Lower leg skin (tissue), 4 donors: ENCODE measurements around the gene UGT1A4. TPM values are rescaled to one million over a fixed set of nuclear protein-coding genes. Genes with fewer than 3 reads are reported as not detected.

Source experiments
- DNase-seq, 2 donors: peaks; one replicate each; pipeline ENCODE4 v3.0.0-alpha.2; 2019; ENCODE audit warnings: low spot score in 2 of 2
- H3K4me3 ChIP-seq: fragments of 200-600 bp; sonication (generic); 2 replicates; pipeline ENCODE4 v1.5.1; 2017; ENCODE audit warnings: mild to moderate bottlenecking, low read depth; ENCODE audit not compliant: poor library complexity, severe bottlenecking
- POLR2A ChIP-seq, 2 donors: fragments of 450-650 bp; IDR thresholded peaks; one replicate each; pipeline ENCODE4 v1.6.1; 2016 to 2017; ENCODE audit warnings: antibody characterized with exemption in 2 of 2, mild to moderate bottlenecking in 1 of 2, moderate library complexity in 1 of 2
- WGBS, 2 donors: methylation state at CpG; one replicate each; pipeline ENCODE4 v1.1.5; 2018; 5-methylcytosine and 5-hydroxymethylcytosine counted together
- intact Hi-C: fragments of 100-400 bp; cut with DNase I; formaldehyde crosslinking; loops from one replicate; pipeline ENCODE4 v1.15.0; 2023; ENCODE audit warnings: low total_unique reads
- total RNA-seq, 4 donors: library from RNA; depleted of rRNA; stranded (reverse); fragments of >200 nt; gene quantifications; one replicate each; pipeline ENCODE4 v1.1.0, GENCODE V29; 2016
- TF ChIP-seq, protein P1 (sequence below), 3 donors: fragments of 450-650 bp; IDR thresholded peaks; one replicate each; pipeline ENCODE4 v1.5.1; 2016; ENCODE audit warnings: antibody characterized with exemption in 3 of 3, mild to moderate bottlenecking in 3 of 3, moderate library complexity in 2 of 3

Gene UGT1A4
- total RNA-seq, 4 donors from 2014 or later: 1.0 to 2.9 (median 2.4) TPM

GRCh38 chr2:233674995-233675394 is 43.5 kb upstream of the UGT1A4 start:
- intact Hi-C loops: no loop called here
- no peak for DNase-seq
- no peak for TF ChIP-seq POLR2A (IDR thresholded peaks at IDR 0.05)
- TF ChIP-seq, protein P1, sequence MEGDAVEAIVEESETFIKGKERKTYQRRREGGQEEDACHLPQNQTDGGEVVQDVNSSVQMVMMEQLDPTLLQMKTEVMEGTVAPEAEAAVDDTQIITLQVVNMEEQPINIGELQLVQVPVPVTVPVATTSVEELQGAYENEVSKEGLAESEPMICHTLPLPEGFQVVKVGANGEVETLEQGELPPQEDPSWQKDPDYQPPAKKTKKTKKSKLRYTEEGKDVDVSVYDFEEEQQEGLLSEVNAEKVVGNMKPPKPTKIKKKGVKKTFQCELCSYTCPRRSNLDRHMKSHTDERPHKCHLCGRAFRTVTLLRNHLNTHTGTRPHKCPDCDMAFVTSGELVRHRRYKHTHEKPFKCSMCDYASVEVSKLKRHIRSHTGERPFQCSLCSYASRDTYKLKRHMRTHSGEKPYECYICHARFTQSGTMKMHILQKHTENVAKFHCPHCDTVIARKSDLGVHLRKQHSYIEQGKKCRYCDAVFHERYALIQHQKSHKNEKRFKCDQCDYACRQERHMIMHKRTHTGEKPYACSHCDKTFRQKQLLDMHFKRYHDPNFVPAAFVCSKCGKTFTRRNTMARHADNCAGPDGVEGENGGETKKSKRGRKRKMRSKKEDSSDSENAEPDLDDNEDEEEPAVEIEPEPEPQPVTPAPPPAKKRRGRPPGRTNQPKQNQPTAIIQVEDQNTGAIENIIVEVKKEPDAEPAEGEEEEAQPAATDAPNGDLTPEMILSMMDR (IDR thresholded peaks at IDR 0.05): no peak
- no peak overlapping the region for H3K4me3 ChIP-seq
- WGBS, 2 donors: 38 to 58% methylated on average over 4 of the region's 4 CpGs

DNA sequence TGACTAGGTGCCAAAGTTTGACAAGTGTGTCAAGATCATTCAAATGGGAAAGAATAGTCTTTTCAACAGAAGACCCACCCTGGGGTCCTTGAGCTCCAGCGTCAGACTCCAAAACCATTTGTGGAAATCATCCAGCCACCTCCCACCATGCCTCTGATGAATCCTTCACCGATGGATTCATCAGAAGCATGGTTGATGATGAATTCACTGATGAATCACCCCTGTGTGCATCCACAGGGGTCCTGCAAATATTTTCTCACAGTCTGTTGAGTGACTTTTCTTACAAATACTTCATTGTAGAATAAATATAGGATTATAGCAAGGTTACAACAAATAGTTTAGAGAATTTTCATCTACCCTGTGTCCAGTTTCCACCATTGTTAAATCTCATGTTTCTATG is 42.5 kb upstream of the UGT1A4 start:
- DNase-seq: no peak
- 80 to 88% methylated on average over 2 of the region's 2 CpGs for WGBS, 2 donors
- TF ChIP-seq, protein P1 (IDR thresholded peaks at IDR 0.05): no peak
- no peak for TF ChIP-seq POLR2A (IDR thresholded peaks at IDR 0.05)
- intact Hi-C loops: no loop called here
- no peak overlapping the region for H3K4me3 ChIP-seq

DNA sequence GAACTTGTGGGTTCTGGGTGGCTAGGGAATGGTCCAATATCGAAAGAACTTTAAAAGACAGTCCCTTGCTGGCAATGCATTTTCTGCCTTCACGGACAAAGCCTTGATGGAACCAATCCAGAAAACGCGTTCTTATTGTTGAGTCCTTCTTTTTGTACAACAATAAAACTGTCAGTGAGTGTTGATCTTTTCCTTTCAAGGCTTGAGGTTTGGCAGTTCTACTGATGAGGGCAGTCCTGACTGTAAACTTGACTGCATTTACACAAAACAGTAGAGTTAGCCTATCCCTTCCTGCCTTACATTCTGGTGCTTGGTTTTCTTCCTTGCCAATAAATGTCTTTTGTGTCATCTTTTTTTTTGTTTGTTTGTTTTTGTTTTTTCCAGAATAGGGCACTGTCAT is 39.3 kb upstream of the UGT1A4 start:
- H3K4me3 ChIP-seq: no peak overlapping the region
- WGBS, 2 donors: 60 to 64% methylated on average over 4 of the region's 4 CpGs
- TF ChIP-seq, protein P1 (IDR thresholded peaks at IDR 0.05): no peak
- no peak for TF ChIP-seq POLR2A (IDR thresholded peaks at IDR 0.05)
- intact Hi-C loops: no loop called here
- DNase-seq: no peak

DNA sequence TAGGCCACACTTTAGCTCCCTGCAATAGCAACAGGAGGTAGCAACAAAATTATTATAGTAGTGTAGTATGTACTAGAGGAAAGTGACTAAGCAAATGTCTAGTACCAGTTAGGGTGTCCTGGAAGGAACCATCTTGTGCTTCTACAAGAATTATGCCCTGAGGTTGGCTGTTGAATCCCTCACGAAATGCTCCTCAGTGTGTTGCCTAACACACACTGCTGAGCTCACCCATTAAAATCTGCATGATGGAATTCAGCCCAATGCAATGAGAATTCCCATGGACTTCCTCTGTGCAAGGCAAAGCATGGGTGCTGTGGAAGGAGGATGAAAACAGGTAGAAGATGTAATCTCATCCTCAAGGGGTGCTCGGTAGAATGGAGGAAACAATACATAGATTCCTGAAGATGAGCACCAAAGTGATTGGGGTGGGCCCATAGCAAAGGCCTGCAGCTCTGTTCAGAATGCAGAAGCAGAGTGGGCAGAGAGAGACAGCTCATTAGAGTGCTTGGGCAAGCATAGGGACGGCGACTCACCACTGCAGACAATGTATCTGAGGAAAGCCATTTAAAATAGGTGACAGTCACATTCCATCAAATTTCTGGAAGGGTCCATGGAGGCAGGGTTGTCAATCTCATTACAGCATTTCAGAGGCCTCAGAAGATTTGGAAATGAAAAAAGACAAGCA is 38.0 kb upstream of the UGT1A4 start:
- intact Hi-C loops: no loop called here
- TF ChIP-seq POLR2A (IDR thresholded peaks at IDR 0.05): no peak
- TF ChIP-seq, protein P1 (IDR thresholded peaks at IDR 0.05): no peak
- 69 to 82% methylated on average over 4 of the region's 4 CpGs for WGBS, 2 donors
- H3K4me3 ChIP-seq: no peak overlapping the region
- DNase-seq: no peak

DNA sequence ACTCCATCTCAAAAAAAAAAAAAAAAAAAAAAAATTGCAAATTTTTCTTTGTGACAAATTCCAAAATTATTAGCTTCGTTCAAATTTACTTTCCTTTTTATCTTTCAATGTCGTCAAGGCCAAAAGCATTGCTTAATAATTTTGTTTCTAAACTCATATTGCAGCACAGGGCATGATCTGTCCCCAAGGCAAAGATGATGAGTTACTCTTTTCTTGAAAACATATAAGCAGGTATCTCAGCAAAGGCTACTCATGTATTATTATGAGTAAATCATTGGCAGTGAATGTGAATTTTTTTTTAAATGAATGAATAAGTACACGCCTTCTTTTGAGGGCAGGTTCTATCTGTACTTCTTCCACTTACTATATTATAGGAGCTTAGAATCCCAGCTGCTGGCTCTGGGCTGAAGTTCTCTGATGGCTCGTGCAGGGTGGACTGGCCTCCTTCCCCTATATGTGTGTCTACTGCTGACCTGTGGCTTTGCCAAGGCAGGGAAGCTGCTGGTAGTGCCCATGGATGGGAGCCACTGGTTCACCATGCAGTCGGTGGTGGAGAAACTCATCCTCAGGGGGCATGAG is 36.9 kb upstream of the UGT1A4 start, which contains the start of gene UGT1A7:
UGT1A7 (plus strand) TSS at position 381 of the 579 bp plus-strand sequence; CDS start at position 418, 37 bp downstream.
- no peak within 1 kb of the TSS for H3K4me3 ChIP-seq
- TF ChIP-seq POLR2A (IDR thresholded peaks at IDR 0.05): no peak
- TF ChIP-seq, protein P1 (IDR thresholded peaks at IDR 0.05): no peak
- 52 to 55% methylated on average over 5 of the region's 5 CpGs for whole genome bisulfite sequencing, 2 donors
- intact Hi-C loops: no loop called here
- DNase-seq: no peak
